Stimulated activated CD4-positive, alpha-beta T cell treated with anti-CD3 and anti-CD28 coated beads, Interleukin-12 subunit alpha, Interleukin-12 subunit beta, amount 100 ng/mL, for 48 hours (primary cell): ENCODE data around the gene GABRA5.
A peak's percentile ranks its signal among the peaks of the same experiment; 100 is the strongest.
"Not testable (repeated sequence)": the region's sequence is repeated elsewhere in the genome, so short reads cannot be mapped to it uniquely, and the experiment has no call there.

ENCODE experiments used
- DNase-seq, 3 donors: peaks; one replicate each; pipeline ENCODE4 v3.0.0-alpha.2; 2020; ENCODE audit warnings: low read depth in 2 of 3, low spot score in 1 of 3

The GABRA5 gene

DNA sequence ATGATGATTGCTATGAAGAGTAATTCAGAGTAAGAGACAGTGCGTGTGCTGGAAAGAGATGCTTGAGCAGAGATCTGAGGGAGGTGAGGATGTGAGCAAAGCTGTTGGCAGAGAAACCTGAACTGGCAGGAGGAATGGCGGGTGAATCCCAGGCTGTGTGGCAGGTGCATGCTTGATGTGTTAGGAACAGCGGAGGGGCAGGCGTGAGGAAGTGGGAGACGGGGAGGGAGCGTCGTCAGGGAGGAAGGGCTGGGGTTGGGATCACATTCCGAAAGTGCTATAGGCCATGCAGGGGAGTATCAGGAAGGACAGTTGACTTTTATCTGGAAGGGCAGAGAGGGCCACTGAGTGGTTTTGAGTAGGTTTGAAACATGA is 8.6 kb downstream of the GABRA5 start:
- no peak for DNase-seq

DNA sequence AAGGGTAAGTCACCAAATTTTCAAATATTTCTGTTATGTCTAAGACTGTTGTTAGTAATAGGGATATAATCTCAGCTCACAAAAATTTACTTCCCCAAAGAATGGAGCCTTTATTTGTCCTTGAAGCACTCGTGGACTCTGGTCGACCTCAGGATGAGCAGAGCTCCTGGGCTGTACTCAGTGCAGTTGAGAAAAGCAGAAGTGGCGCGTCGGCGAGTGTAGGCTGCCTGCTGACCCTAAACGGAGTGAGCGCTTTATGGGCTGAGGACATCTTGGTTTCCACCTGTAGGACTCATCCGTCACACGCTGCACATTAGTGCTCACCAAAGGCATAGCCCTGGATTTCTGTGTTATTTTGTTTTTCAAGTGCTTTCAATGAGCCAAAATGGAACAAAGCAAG is 11.0 kb downstream of the GABRA5 start:
- DNase-seq, result no peak

DNA sequence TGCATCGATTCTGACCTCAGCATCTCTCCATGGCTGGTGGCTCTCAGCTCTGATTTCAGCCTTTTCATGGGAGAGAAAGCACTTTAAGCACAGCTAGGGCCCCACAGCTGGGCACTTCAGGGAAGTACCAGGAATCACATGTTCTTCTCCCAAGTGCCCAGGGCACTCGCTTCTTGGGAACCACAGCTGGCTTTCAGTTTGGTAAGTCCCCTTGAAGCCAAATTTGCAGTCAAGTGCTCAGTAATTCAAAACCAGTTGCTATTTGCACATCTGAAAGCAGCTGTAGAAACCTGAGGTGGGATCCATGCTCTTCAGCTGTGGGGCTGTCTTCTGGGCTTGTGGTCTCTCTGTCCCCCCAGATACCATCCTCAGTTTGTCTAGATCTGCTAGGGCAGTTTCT is 12.8 kb downstream of the GABRA5 start:
- no peak for DNase-seq

DNA sequence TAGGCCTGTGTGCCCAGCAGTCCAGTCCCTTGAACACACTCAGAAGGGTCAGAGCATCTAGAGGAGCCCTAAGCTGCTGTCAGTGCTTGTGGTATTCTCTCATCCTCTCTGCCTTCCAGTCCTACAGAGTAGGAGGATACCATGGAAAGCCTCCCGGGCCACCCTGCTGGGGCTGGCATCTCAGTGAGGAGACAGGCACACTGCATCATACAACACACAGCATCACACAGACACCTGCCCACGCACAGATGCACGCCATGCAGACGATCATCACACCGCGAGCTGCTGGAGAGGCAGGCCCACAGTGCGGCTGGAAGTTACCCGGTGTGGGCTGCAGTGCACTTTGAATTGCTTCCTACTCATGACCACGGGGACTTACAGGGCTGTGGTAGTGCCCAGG is 15.2 kb downstream of the GABRA5 start:
- DNase-seq, result no peak

DNA sequence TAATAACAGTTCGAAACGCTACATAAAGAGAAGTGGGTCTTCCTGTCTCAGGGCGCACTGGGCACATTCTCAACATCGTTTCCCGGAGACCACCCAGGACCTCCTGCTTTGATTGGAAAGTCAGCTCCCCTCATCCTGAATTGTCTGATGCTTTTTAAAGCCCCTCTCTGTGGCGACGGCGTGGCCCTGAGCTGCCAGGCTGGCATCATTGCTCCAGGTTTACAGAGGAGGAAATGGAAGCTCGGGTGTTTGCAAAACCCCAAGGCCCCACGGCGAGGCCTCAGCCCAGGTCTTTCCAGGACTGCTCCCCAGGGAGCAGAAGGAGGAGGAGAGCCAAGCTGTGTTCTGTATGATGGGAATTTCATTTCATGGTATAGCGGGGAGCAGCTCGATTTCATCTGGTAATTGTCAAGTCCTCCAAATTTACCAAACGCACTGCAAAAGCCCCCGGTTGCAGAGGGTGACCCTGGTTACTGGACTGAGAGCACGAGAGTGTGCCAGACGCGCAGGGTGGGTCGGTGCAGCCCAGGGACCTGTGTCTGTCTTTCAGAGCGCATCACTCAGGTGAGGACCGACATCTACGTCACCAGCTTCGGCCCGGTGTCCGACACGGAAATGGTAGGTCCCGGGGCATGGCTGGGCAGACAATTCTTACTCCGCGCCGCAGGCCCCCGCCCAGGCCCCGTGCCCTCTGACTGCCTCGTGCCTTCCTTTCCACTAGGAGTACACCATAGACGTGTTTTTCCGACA is 15.9 kb downstream of the GABRA5 start:
- DNase-seq, result no peak

DNA sequence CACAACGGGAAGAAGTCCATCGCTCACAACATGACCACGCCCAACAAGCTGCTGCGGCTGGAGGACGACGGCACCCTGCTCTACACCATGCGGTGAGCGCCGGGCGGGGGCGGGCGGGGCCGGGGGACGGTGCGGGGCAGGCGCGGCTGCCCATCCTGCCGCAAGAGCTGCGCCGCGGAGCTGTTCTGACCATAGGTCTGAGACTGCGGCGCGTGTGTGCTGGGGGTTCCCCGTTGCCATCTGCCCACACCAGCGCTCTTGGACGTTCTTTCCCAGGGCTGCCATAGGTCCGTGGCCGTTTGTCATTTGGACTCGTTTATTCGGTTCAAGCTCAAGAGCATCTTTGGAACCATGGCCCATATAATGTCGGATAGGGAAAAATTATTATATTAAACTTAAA is 16.6 kb downstream of the GABRA5 start:
- DNase-seq, result no peak

DNA sequence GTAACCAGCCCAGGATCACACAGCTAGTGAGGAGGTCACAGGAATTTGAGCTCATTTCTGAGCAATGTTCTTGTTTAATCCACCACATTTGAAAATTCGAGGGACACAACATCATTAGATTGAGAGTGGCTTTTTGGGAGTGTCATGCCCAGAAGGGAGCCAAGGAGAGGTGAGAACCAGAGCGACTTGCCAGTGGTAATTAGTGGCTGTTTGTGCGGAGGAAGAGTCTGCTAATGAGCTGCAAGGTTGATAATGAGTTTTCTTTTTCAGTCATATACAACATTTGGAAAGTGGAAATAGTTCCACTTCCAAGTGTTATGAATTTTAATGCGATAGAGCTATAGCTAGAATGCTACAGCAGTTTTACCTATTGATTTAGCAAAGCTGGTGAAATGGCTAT is 19.7 kb downstream of the GABRA5 start:
- DNase-seq, result no peak

DNA sequence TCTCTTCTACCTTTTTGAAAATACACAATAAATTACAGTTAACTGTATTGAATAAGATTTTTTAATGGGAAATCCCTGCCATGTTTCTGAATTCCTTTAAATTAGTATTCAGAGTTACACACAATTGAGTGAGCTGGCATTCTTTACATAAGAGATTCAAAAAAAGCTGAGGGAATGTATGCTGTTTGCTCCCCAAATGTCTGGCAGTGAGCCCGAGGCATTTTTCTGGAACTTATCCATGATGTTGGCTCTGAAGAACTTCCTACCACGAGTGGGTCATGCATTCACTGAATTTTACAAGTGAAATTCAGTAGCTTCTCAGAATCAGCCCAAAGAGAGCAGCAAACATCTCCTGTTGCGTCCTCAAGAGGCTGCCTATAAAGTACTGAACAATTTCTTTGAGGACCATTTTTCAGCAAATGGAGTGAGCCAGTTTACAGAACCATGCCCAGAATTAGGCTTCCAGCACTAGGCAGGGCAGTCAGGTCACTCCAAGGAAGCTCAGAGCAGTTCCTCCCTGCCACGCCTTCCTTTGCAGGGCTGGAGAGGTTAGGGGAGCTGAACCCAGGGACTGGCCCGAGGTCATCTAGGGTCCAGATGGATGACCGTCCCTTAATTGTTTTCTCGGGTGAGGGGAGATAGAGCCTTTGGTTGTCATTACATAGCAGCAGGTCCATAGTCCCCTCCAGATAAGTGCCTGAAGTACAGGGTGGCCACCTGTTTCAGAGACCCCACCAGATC is 21.2 kb downstream of the GABRA5 start:
- no peak for DNase-seq

DNA sequence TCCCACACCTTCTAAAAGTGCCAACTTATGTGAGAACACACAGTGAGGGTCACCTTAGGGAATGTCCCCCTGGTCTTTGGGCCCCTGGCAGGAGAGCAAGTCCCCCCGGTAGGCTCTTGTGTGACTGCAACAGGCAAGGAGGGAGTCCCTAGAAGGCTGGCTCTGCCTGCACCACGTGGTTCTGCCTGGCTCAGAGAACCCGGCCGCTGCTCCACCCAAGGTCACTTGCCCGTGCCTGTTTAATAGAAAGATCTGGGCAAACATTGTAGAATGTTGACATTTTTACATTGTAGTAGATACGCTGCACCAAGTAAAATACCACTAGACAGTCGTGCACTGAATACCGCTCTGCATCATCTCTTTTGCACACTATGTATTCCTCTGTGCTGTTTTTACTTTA is 21.9 kb downstream of the GABRA5 start:
- DNase-seq, result no peak

DNA sequence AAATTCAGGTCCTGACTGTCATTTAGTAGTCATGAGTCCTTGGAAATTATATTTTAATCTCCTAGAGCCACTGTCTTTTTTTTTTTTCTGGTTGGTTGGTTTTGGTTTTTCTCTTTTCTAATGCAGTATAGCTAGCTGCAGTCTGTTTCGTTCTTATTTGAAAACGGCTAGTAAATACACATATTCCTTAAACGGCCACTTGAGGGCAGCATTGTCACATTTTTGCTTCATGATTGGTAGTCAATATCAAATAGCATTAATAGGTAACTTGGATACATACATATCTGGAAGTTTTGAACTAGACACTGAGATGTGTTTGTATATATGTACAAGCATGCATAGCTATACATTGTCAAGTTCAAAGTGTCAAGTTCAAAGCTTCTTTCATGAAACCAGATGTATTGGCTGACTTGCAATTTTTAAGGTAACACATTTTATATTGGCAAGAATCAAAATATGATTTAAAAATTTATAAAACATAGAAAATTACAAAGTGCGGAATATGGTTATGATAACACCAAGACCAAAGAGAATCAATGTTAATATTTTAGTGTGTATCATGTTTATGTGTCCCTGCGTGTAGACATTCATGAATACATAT is 22.5 kb downstream of the GABRA5 start:
- DNase-seq, result peak; percentile 27 to 55 (median 48)

DNA sequence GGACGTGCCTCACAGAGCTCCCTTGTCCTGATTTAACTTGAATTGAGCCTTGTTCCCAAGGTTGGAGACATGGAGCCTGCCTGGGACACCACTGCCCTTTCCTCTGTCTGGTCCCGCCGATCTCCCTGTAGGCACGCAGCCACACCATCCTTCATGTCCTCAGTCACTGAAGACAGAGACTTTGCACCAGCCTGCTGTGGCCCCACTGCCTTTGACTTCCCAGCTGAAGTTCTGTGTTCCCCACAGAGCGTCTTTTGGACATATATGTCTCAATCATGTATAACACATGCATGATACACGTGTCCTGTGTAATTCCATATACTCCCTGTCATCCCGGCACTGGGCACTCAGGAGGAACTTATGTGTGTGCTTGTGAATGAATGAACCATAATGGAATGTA is 23.6 kb downstream of the GABRA5 start:
- DNase-seq, result no peak

DNA sequence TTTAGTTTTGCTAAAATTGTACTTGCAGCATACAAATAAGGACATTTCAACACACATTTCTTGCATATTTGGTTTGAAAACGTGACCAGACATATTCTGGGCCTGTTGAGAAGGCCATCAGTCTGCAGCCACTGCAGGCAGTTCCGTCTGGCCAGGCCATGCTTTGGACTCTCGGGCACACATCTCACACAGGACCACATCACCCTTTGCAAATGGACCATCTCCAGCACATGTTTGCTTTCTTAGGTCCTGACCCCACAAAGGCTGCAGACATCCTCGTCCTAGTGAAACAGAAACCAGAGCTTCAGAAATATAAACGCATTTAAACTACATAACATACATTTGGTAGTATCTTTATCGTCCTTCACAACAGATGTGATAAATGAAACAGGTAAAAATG is 24.1 kb downstream of the GABRA5 start:
- DNase-seq, result no peak

DNA sequence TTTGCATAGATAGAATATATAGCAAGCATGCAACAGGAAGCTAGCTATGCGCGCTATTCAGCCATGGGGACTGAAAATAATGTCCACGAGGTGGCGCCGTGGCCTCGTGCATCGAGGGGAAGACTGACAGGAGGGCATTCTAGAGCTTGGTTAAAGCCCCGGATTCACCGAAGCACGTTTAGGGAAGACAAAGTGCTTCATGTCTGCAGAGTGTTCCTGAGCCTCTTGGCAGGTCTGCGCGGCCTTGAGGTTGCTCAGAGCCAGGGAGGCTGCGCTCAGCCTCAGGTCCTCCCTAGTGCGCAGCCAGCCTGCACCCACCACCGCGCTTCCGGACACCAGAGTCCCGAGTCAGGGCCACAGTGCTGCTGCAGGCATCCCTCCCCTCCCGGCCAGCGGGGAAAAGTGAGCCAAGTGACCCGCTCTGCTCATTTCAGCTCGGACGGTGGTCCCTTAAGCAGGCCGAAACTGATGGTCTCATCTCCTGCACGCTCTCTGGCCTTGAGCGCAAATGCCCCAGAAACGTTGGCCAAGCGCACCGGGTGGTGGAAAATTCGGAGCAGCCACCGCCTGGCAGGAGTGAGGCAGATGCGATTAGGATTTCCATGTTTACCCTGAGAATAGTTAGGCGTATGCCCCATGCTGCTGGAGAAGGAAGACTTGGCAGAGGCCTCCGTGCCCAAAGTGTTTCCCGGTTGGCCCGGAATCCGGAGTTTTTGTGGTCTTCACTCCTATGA is 24.8 kb downstream of the GABRA5 start:
- DNase-seq, result peak; percentile 24 to 56 (median 40)

DNA sequence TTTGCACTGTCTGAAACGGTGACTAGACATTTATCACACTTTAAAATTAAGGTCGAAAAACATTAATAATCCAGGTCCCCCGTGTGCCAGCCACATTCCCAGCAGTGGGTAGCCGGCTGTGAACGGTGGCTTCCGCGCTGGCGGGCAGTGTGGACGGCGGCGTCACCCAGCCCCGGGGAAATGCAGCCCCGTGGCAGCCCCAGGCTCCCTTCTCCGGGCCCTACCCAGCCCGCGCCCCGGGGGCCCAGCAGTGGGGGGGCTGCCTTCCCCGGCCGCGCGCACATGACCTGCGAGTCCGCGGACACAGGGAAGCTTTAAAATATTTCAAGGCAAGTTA is 25.3 kb downstream of the GABRA5 start:
- no peak for DNase-seq

DNA sequence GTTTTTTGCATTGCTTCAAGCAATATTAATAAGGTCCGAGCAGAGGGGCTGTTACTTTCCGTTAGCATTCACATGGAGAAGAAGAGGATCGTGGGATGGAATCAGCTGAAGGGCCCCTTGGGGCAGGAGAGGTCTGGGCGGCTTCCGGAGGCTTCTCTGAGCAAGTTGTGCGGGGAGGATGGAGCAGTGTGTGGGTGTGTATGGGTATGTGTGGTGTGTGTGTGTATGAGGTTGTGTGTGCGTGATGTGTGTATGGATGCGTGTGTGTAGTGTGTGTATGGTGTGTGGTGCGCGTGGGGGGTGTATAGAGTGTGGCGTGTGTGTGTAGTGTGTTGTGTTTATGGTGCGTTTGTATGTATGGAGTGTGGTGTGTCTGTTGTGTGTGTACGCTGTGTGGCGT is 25.8 kb downstream of the GABRA5 start:
- no peak for DNase-seq

DNA sequence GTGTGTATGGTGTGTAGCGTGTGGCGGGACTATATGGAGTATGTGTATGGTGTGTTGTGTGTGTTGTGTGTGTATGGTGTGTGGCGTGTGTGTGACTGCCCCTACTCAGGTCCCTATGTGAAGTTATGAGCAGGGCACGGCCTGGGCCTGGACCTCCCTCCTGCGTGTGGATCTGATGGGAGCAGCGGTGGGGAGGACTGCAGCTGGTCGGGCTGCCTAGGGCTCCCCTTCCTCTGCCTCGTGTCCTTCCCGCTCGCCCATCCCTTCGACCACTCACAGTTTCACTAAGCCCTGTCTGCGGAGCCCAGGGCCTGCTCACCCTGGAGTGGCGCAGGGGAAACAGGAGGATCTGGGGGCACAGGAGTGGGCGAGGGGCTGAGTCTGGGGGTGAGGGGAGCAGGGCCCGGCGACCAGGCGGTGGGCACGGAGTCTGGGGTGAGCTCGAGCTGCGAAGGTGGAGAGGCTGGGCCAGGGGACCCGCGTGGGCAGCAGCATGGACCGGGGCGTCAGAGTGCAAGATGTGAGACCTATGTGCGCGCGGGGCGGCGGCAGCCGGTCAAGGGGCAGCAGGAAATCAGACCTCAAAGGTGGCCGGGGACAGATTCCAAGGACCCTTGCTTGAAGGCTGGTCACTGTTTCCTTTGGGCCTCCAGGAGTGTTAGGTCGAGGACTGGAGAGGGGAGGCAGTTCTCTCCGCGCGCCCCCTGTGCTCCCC is 26.6 kb downstream of the GABRA5 start:
- no peak for DNase-seq

DNA sequence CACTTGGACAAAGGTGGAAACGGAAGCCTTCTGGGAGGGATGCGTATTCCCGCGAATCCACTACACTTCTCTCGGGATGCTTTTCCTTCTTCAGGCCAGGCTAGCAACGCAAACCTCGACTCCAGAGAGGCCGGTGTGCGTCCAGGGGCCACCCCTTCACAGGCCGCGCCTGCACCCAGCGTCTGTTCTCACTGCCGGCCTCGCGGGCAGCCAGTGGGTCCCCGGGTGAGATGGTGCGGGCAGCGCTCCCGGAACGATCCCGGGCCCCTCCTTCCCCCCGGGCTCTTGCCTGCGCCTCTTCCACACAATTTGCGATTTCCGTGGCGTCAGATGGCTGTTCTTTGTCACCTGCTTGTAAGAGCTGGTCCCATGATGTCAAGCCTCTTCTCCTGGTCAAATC is 27.3 kb downstream of the GABRA5 start:
- no peak for DNase-seq

DNA sequence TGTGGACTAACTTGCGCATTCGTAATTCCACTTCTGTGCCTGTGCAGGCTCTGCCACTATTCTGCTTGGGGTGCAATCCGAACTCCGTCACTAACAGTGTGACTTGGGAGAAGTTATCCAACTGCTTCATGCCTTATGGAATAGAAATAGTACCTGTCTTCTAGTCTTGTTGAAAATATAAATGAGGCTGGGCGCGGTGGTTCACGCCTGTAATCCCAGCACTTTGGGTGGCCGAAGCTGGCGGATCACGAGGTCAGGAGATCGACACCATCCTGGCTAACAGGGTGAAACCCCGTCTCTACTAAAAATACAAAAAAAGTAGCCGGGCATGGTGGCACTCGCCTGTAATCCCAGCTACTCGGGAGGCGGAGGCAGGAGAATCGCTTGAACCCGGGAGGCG is 28.5 kb downstream of the GABRA5 start:
- DNase-seq, result not testable (repeated sequence)

DNA sequence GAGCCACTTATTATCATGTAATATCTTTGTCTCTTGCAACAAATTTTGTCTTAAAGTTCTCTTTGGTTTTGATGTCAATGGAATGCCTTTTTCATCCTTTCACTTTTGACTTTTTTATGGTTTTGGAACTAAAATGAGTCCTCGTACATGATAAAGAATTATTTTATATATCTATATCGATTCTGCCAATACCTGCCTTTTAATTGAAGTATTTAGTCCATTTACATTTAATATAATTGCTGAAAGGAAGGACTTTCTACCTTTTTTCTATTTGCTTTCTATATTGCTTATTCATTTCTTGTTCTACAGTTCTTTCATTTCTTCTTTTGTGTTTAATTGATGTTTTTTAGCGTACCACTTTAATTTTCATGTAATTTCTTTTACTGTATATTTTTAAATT is 32.8 kb downstream of the GABRA5 start:
- DNase-seq, result no peak

DNA sequence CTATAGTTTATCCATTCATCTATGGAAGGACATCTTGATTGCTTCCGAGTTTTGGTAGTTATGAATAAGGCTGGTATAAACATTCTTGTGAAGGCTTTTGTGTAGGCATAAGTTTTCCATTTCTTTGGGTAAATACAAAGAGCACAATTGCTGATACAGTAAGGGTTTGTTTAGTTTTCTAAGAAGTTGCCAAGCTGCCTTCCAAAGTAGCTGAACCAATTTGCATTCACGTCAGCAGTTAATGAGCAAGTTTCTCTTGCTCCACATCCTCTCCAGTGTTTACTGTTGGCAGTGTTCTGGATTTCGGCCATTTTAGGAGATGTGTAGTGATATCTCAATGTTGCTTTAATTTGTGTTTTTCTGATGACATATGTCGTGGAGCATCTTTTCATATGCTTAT is 34.2 kb downstream of the GABRA5 start:
- no peak for DNase-seq

DNA sequence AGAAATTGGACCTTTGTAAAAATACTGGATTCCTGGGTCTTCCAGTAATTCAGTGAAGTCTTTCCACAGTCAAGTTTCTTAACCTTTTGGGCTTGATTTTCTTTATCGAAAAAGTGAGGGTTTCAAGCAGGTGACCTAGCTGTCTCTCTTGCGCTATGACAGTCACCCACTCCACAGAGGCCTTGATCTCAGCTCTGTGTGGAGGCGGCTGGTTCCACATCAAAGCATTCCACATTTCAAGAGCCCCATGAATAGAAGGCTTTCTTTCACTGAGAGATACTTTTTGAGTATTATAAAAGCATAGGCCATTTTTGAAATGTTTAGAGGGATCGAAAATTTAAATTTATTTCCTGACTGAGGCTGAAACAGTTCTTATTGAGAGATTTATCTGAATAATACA is 43.9 kb downstream of the GABRA5 start:
- no peak for DNase-seq
